SK-N-SH (cell line): ENCODE results near the gene RAB42. TPM values are rescaled to one million over a fixed set of nuclear protein-coding genes. Genes with fewer than 3 reads are reported as not detected.
"Not testable (repeated sequence)": the region's sequence is repeated elsewhere in the genome, so short reads cannot be mapped to it uniquely, and the experiment has no call there.

Experiments
- CTCF ChIA-PET: fragments of 300-600, 350-600 bp; formaldehyde crosslinking; extraction: SDS; loops from one replicate; lab custom pipeline; 2021; lab: Yijun Ruan, JAX
- POLR2A ChIA-PET: fragments of 350-600 bp; sonication (Branson Sonifier 250); formaldehyde crosslinking; extraction: SDS; loops from one replicate; lab custom pipeline; 2020; ENCODE audit warnings: antibody characterized with exemption, inconsistent platforms; lab: Yijun Ruan, JAX
- DNase-seq: peaks from one replicate; pipeline ENCODE4 v3.0.0; 2012
- H2AFZ ChIP-seq: fragments of 200-600 bp; sonication (generic); 2 replicates; pipeline ENCODE4 v1.8.1; 2016; ENCODE audit warnings: antibody characterized with exemption, mild to moderate bottlenecking, low read depth
- H3F3A ChIP-seq: fragments of 200-600 bp; sonication (generic); replicated peaks from 2 replicates; pipeline ENCODE3; 2016; ENCODE audit warnings: antibody characterized with exemption, mild to moderate bottlenecking; ENCODE audit not compliant: insufficient read depth
- H3K27ac ChIP-seq, 2 experiments: fragments of 200-500 bp in 1 of 2; fragments of 200-600 bp in 1 of 2; sonication (Bioruptor generic) in 1 of 2; sonication (generic), shearing (Covaris generic) in 1 of 2; 2 replicates each; pipeline versions ENCODE4 v1.5.1 to v1.6.1; 2014 to 2016; ENCODE audit warnings: low read depth in 2 of 2, inconsistent platforms in 1 of 2, low read length in 1 of 2, mild to moderate bottlenecking in 1 of 2, mixed read lengths in 1 of 2
- H3K27me3 ChIP-seq: fragments of 200-600 bp; sonication (generic), shearing (Covaris generic); 2 replicates; pipeline ENCODE4 v1.6.1; 2016; ENCODE audit warnings: mixed run types; ENCODE audit not compliant: insufficient read depth
- H3K36me3 ChIP-seq, 2 experiments: fragments of 200-500 bp in 1 of 2; fragments of 200-600 bp in 1 of 2; sonication (Bioruptor generic) in 1 of 2; sonication (generic) in 1 of 2; replicated peaks in 1 of 2; 2 replicates each; pipeline versions ENCODE3 to v1.5.1; 2014 to 2016; ENCODE audit warnings: low read length in 1 of 2, mild to moderate bottlenecking in 1 of 2; ENCODE audit not compliant: insufficient read depth in 2 of 2, control insufficient read depth in 1 of 2
- H3K4me1 ChIP-seq, 2 experiments: fragments of 200-500 bp in 1 of 2; fragments of 200-600 bp in 1 of 2; sonication (Bioruptor generic) in 1 of 2; sonication (generic), shearing (Covaris generic) in 1 of 2; 2 replicates each; pipeline versions ENCODE4 v1.5.1 to v1.6.1; 2014 to 2016; ENCODE audit warnings: low read depth in 1 of 2, low read length in 1 of 2, mixed run types in 1 of 2; ENCODE audit not compliant: insufficient read depth in 2 of 2, control insufficient read depth in 1 of 2
- H3K4me2 ChIP-seq: fragments of 200-600 bp; sonication (generic), shearing (Covaris generic); 2 replicates; pipeline ENCODE4 v1.6.1; 2017; ENCODE audit warnings: mixed run types
- H3K4me3 ChIP-seq, 2 experiments: fragments of 200-500 bp in 1 of 2; fragments of 200-600 bp in 1 of 2; sonication (Bioruptor generic) in 1 of 2; sonication (generic), shearing (Covaris generic) in 1 of 2; 2 replicates each; pipeline versions ENCODE4 v1.5.1 to v1.8.1; 2014 to 2016; ENCODE audit warnings: low read depth in 2 of 2, inconsistent platforms in 1 of 2, low read length in 1 of 2, mild to moderate bottlenecking in 1 of 2, mixed read lengths in 1 of 2, moderate library complexity in 1 of 2
- H3K79me2 ChIP-seq: fragments of 200-600 bp; sonication (generic); 2 replicates; pipeline ENCODE4 v1.8.1; 2017; ENCODE audit warnings: mild to moderate bottlenecking; ENCODE audit not compliant: insufficient read depth
- H3K9ac ChIP-seq: fragments of 200-600 bp; sonication (generic); 2 replicates; pipeline ENCODE4 v1.6.1; 2017; ENCODE audit warnings: mixed run types
- H3K9me2 ChIP-seq: fragments of 200-600 bp; sonication (generic); 2 replicates; pipeline ENCODE4 v1.6.1; 2017; ENCODE audit warnings: mixed run types
- H3K9me3 ChIP-seq: fragments of 200-600 bp; sonication (generic); 2 replicates; pipeline ENCODE4 v1.6.1; 2017; ENCODE audit warnings: mixed run types, mild to moderate bottlenecking, moderate library complexity
- H4K20me1 ChIP-seq: fragments of 200-600 bp; sonication (generic); 2 replicates; pipeline ENCODE4 v1.6.1; 2017; ENCODE audit warnings: mild to moderate bottlenecking, mixed run types; ENCODE audit not compliant: insufficient read depth
- ELF1 ChIP-seq: IDR thresholded peaks from 2 replicates; pipeline ENCODE4 v1.4.0; 2012
- GATA2 ChIP-seq: sonication (generic); formaldehyde crosslinking; IDR thresholded peaks from 2 replicates; pipeline ENCODE4 v1.5.0; 2020; ENCODE audit warnings: mild to moderate bottlenecking, missing genetic modification reagents
- JUND ChIP-seq: IDR thresholded peaks from 2 replicates; pipeline ENCODE4 v1.4.0; 2012
- RFX5 ChIP-seq: IDR thresholded peaks from 2 replicates; pipeline ENCODE4 v1.6.1; 2012; ENCODE audit warnings: mild to moderate bottlenecking, improper control_type of control experiment, low read length
- WGBS: methylation state at CpG from one replicate; pipeline ENCODE4 v1.1.6; 2017; ENCODE audit warnings: low lambda C conversion rate; 5-methylcytosine and 5-hydroxymethylcytosine counted together
- polyA plus RNA-seq, 3 experiments: library from polyadenylated mRNA; depleted of rRNA; stranded (reverse); fragments of >200 nt; gene quantifications; 2 replicates each; pipeline ENCODE4 v1.2.3, GENCODE V29; 2012
- TF ChIP-seq, protein P1 (sequence below): fragments of 150-350 bp; IDR thresholded peaks from 2 replicates; pipeline ENCODE4 v1.6.1; 2017; ENCODE audit warnings: antibody characterized with exemption, low read length, low read depth, borderline replicate concordance
- TF ChIP-seq, protein P2 (sequence below): IDR thresholded peaks from 2 replicates; pipeline ENCODE4 v1.4.0; 2012; ENCODE audit warnings: low read depth, borderline replicate concordance
- TF ChIP-seq, protein P3 (sequence below): IDR thresholded peaks from 2 replicates; pipeline ENCODE4 v1.6.1; 2012; ENCODE audit warnings: mild to moderate bottlenecking, low read depth, low read length, moderate library complexity

Gene RAB42
- polyA plus RNA-seq, 1 of the 3 experiments (the other 2 are of a cell fraction): 4.6 TPM

DNA sequence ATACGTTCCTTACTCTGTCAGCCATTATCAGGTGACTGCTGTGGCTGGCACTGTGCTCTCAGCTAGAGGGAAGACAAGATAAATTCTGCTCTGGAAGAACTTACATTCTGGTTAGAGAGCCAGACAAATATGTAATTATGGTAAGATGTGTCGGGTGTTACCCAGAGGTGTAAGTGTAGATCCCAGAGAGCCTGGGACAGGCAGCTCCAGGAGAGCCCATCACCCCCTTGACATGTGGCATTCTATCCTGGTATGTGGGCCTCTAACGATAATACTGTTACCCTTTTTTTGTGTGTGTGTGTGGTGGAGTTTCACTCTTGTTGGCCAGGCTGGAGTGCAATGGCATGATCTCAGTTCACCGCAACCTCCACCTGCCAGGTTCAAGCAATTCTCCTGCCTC is 20.2 kb upstream of the RAB42 start:
- Histone ChIP-seq H3K9me2 (no peaks in the 10 kb centered on the region), H3K36me3 (peaks cover 9 to 23% of the 10 kb centered on the region in 2 experiments), H3K4me2 (no peak overlapping the region), H3K9me3 (no peaks in the 10 kb centered on the region), H3F3A (peaks cover 39% of the 10 kb centered on the region), H3K9ac (no peak overlapping the region), H3K79me2 (no peaks in the 10 kb centered on the region), H4K20me1 (no peaks in the 10 kb centered on the region), H3K4me3 (no peak overlapping the region), H3K27me3 (no peaks in the 10 kb centered on the region), H3K4me1 (no peaks in the 10 kb centered on the region), H3K27ac (no peak overlapping the region), H2AFZ (no peak overlapping the region)
- no peak for DNase-seq
- ChIA-PET CTCF (interaction anchor here (2.4 kb wide), 1 partner anchor 10 kb away, joined by 11 read pairs; no protein-coding TSS in a partner anchor), POLR2A (interaction anchor here (1.0 to 4.7 kb wide), 2 partner anchors 9 to 10 kb away, joined by 3 to 34 read pairs; no protein-coding TSS in a partner anchor)
- TF ChIP-seq RFX5 (no peak), JUND (no peak), GATA2 (CRISPR knock-in tag) (no peak), ELF1 (no peak)
- TF ChIP-seq, protein P1, sequence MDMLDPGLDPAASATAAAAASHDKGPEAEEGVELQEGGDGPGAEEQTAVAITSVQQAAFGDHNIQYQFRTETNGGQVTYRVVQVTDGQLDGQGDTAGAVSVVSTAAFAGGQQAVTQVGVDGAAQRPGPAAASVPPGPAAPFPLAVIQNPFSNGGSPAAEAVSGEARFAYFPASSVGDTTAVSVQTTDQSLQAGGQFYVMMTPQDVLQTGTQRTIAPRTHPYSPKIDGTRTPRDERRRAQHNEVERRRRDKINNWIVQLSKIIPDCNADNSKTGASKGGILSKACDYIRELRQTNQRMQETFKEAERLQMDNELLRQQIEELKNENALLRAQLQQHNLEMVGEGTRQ: no peak
- TF ChIP-seq, protein P2, sequence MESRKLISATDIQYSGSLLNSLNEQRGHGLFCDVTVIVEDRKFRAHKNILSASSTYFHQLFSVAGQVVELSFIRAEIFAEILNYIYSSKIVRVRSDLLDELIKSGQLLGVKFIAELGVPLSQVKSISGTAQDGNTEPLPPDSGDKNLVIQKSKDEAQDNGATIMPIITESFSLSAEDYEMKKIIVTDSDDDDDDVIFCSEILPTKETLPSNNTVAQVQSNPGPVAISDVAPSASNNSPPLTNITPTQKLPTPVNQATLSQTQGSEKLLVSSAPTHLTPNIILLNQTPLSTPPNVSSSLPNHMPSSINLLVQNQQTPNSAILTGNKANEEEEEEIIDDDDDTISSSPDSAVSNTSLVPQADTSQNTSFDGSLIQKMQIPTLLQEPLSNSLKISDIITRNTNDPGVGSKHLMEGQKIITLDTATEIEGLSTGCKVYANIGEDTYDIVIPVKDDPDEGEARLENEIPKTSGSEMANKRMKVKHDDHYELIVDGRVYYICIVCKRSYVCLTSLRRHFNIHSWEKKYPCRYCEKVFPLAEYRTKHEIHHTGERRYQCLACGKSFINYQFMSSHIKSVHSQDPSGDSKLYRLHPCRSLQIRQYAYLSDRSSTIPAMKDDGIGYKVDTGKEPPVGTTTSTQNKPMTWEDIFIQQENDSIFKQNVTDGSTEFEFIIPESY: no peak
- TF ChIP-seq, protein P3, sequence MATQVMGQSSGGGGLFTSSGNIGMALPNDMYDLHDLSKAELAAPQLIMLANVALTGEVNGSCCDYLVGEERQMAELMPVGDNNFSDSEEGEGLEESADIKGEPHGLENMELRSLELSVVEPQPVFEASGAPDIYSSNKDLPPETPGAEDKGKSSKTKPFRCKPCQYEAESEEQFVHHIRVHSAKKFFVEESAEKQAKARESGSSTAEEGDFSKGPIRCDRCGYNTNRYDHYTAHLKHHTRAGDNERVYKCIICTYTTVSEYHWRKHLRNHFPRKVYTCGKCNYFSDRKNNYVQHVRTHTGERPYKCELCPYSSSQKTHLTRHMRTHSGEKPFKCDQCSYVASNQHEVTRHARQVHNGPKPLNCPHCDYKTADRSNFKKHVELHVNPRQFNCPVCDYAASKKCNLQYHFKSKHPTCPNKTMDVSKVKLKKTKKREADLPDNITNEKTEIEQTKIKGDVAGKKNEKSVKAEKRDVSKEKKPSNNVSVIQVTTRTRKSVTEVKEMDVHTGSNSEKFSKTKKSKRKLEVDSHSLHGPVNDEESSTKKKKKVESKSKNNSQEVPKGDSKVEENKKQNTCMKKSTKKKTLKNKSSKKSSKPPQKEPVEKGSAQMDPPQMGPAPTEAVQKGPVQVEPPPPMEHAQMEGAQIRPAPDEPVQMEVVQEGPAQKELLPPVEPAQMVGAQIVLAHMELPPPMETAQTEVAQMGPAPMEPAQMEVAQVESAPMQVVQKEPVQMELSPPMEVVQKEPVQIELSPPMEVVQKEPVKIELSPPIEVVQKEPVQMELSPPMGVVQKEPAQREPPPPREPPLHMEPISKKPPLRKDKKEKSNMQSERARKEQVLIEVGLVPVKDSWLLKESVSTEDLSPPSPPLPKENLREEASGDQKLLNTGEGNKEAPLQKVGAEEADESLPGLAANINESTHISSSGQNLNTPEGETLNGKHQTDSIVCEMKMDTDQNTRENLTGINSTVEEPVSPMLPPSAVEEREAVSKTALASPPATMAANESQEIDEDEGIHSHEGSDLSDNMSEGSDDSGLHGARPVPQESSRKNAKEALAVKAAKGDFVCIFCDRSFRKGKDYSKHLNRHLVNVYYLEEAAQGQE: no peak
- 100% methylated on average over 4 of the region's 4 CpGs for WGBS

DNA sequence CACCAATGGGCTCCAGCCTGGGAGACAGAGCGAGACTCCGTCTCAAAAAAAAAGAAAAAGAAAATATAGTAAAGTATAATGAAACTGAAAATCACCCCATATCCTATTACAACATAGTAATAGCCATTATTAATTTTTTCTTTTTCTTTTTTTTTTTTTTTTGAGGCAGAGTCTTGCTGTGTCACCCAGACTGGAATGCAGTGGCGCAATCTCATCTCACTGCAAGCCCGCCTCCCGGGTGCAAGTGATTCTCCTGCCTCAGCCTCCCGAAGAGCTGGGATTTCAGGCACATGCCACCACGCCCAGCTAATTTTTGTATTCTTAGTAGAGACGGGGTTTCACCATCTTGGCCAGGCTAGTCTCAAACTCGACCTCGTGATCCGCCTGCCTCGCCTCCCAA is 19.2 kb upstream of the RAB42 start:
- H3K4me3 ChIP-seq, DNase-seq, H3K27ac ChIP-seq, CTCF ChIA-PET, H3K79me2 ChIP-seq, H3K9me2 ChIP-seq, H3K4me1 ChIP-seq, H2AFZ ChIP-seq, H3K9ac ChIP-seq, H3K4me2 ChIP-seq, H3K9me3 ChIP-seq, H4K20me1 ChIP-seq, H3K27me3 ChIP-seq: not testable (repeated sequence)
- POLR2A ChIA-PET: interaction anchor here (1.0 kb wide), 1 partner anchor 9 kb away, joined by 3 read pairs; no protein-coding TSS in a partner anchor
- H3K36me3 ChIP-seq: peaks cover 12 to 28% of the 10 kb centered on the region in 2 experiments
- WGBS: 80% methylated on average over 11 of the region's 12 CpGs
- peaks cover 43% of the 10 kb centered on the region for H3F3A ChIP-seq
